Frontal cortex (tissue), 4 donors: Measurements from ENCODE around the gene ABCA1. TPM values are rescaled to one million over a fixed set of nuclear protein-coding genes. Genes with fewer than 3 reads are reported as not detected.

Source experiments
- DNase-seq, 2 donors: peaks; one replicate each; pipeline ENCODE4 v3.0.0; 2012; ENCODE audit warnings: low spot score in 2 of 2
- FAIRE-seq: peaks from 2 replicates; lab custom pipeline; 2012; peaks lifted over from hg19 to GRCh38; lab: Jason Lieb, UNC
- total RNA-seq: library from RNA; depleted of rRNA; stranded (reverse); fragments of >200 nt; gene quantifications from one replicate; pipeline ENCODE4 v1.2.3, GENCODE V29; 2014
- donor health status: control.
- donor health status: control.
- donor health status: control.

ABCA1 gene
- total RNA-seq, 1 donor from 2014 or later = 28.5 TPM

DNA sequence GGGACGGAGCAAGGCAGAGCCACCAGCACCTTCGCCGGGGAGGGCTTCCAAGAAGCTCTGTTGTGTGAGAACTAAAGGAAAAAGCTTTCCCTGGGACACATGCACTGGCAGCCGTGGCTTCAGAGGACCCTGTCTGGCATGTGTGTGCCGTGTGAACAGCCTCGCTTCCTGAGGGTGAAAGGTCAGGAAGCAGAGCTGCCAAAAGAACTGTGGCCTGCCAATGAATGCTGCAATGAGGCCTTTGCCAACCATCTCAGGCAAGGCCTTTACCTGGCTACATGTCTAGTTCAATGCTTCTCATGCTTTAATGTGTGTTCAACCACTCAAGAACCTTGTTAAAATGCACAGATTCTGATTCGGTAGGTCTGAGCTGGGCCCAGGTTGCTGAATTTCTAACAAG is 110.5 kb downstream of the ABCA1 start:
- FAIRE-seq (no peak), DNase-seq (no peak)

DNA sequence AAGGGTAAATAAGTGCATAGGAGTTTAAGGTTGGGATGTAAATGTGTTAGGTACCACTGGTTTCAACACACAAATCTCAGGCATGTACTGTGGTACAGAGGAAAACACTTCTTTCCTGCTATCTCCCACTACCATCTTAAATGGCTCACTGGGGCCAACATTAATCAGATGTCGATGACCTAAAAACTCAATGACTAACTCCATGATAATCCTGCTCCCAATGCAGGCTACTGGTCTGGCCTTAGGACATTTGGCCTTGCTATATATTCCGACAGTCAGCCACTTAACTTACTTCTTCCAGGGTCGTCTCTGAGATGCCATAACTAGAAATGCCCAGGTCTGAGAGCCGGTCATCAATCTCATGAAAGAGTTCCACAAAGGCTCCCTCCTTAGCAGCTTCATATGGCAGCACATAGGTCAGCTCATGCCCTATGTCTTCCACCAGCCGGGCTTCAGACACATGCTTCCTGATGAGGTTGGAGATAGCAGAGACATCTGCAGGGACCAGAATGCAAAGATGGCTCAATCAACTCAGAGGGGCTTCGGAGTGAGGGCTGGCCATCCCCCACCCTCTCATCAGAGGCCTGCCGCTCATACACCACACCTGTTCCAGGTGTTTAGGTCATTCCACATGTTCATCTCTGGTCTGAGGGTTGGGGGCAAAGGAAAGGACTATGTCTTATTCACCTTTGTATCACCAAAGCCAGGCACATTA is 111.9 kb downstream of the ABCA1 start:
- DNase-seq = no peak
- FAIRE-seq = no peak

DNA sequence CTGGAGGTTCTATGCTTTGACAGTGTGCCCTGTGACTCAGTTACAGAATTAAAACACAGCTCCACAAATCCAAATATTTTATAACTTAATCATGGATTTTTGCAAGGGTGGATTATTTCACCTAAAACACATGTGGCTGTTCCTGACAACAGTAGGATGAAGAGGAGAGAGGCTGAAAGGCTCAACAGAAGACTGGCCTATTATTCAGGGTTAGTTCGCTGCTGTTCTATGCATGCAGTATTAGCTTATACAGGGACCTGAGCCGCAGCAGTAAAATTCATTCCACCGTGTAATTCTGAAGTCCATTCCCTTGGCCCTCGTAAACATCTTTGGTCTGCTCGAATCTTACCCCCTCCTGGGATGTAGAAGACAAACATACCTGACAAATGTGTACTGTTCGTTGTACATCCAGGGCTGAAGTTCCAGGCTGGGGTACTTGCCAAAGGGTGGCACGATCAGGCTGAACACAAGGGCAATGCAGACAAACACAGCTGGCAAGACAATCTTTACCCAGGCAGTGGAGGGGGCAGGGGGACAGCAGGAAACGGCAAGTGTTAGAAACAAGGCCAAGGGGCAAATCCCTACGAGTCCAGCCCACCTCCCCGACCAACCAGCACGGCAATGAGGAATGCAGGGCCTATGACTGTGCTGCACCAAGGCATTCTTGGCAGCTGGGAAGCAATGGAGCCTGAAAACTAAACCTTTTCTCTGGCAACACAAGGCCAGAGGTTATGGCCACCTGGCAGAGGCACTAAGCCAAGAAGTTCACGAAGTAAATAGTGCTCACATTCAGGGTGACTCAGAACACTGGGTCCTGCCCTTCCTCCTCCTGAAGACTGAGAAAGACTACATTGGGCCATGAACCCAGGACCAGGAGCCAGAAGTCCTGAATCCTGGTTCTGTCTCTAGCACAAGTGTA is 117.3 kb downstream of the ABCA1 start:
- DNase-seq = no peak
- no peak for FAIRE-seq

DNA sequence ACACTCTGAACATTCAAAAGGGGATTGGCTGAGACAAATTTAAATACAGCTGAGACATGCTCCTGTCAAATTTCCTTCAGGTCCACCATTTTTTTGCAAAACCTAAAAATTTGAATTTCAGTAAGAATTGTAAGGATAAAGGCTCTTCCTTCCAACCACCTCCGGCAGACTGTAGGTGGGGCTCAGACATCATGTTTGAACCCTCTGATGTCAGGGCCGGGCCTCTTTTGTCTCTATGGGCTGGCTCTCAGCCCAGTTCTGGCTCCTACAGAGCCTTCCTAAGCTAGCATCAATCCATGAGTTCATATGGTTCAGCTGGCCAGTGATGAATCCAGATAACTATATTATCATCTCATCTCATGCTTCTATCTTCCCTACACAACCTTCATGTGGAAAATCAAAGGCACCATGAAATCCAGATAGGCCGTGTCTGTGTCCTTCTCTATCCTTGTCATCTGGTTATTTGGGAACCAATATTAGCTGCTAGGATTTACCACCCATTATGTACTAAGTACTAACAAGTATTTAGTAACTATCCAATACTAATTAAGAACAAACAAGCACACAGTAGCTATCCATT is 119.8 kb downstream of the ABCA1 start:
- DNase-seq (peak in 1 of 2 donors; percentile 13), FAIRE-seq (no peak)

DNA sequence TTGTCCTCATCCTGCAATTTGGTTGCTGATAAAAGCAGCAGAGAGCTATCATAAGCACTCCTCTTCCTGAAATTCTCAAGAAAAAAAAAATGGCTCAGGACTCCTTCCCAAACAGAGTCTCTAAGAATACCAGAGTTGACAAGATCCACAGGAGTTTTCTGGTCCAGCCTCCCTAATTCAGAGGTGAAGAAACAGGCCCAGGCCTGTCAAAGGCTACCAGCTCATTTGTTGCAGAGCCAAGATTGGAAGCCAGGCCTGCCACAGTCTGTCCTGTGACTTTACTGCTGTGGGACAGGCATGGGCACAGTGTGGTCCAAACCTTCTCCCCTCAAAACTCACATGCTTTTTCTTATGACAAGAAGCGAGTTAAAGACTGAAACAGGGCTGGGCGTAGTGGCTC is 122.5 kb downstream of the ABCA1 start:
- FAIRE-seq (no peak), DNase-seq (no peak)

DNA sequence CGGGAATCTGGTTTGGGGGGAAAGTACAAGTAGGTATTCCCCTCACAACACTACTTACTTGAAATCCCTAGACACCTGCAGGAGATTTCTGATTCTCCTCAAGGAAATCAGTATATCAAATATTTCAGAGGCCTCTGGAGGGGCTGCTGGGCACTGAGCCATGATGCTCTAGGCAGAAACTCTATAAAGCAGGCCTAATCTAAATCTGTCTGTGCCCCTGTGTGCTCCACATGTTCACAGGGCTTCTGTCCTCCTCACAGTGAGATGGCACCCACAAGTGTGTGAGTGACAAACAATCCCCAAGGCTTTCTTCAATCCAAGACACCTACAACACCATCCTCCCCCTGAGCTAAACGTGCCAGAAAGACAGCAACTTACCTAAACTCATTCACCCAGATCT is 125.0 kb downstream of the ABCA1 start:
- DNase-seq = no peak
- FAIRE-seq = no peak

DNA sequence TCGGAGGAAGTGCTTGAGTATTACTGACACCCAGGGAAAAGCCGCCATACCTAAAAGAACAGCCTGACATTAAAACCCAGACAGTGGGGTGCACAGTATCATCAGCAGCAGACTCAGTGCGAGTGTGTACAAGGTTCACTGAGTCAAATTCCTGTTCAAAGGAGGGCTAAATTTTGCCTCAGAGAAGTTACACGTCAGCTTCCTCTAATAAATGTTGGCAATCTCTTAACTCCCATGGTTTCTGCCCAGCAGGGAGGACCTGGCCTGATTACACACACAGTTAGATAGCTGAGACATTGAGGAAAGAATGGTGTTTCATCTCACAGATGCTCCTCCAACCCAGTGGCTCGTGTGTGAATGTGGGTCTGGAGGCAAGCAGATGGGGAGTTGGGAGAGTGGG is 125.8 kb downstream of the ABCA1 start:
- no peak for DNase-seq
- no peak for FAIRE-seq

DNA sequence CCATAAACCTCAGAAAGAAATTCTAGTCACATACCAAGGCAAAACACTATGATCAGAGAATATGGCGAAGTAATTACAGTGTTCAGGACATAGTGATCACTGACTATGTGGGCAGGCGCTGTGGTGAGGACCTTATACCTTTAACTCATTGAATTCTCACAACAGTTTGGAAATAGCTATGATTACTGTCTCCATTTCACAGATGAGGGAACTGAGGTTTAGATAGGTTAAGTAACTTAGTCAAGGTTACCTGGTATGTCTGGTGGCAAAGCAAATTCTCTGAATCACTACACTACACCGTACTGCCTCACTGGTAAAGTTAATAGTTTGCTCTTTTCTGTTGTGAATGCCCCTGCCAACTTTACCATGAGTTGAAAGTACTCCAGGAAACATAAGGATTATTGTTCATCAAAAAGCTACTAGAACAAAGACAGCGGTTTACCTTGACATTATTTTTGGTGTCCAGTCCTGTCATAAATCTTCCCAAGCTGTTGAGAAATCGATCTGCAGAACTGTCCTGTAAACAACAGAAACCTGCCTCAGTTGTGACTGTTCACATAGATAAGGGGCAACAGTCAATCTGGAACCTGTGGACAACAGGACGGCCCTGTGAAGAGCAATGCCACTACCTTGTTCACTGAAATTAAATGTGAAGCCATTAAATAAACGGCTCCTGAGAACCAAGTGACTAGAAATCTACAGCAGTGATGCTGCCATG is 127.7 kb downstream of the ABCA1 start:
- FAIRE-seq = no peak
- DNase-seq = no peak

DNA sequence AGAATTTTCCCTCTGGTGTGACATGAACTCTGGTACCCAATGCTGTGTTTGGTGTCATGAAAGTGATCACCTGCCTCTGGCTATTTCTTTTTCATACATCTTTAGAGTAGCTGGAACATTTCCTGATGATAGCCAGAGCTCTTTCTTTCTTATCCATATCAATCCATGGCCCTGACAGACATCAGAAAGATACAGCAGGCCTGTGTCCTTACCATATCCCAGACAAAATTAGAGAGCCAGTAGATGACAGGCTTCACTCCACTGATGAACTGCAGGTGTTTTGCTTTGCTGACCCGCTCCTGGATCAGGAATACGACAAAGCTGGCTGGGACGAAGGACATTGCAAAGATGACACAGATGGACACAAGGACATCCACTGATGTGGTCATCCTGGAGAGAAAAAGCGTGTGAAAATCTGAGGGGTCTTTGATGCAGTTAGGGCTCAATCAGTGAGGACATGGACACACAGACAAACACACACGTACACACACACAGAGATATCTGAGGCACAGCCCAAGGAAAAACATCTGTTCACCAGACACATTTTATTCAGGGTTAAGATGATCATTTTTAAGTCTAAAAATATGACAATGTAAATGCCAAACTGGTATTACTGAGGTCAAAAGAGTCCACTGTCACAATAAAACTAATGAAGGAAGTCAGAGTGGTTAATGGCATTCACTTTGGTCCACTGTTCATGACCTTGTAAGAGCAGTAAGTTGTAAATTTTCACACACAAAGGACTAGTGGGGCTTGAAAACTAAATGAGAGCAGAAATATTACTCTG is 129.6 kb downstream of the ABCA1 start:
- no peak for FAIRE-seq
- no peak for DNase-seq

DNA sequence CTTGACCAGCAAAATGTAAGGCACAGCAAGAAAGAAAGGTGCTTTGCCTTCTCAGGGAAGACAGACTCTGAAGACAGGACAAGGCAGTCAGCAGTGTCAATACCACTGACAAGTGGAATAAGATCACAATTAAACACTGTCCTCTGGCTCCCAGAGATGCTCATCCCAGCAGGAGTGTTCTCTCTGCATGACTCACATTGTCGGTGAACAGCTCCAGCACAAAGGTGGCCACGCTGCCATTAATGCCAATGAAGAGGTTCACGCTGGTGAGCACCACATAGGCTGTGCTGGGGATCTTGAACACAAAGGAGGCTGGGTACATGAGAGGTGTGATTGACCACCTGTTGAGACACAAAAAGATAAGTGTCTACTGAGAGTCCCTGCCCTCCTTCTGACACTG is 132.1 kb downstream of the ABCA1 start:
- no peak for FAIRE-seq

DNA sequence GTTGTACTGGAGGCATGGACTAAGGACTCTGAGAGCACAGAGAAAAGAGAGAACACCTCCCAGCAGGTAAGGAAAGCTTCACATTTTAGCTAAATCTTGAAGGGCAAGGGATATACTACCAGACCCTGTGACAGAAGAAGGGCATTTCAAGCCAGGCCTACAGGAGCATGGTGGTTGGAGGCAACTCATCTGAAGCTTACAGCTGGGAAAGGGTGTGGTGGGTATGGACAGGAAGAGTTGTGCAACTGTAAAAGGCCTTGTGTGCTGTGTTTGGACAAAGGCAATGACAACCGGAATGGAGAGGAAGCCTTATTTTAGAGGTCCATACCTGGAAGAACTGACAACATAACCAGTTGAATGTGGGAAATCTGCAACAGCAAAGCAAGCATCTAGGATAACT is 132.9 kb downstream of the ABCA1 start:
- DNase-seq (no peak), FAIRE-seq (no peak)

More for the DNA sequence above, 132.1 kb downstream of the ABCA1 start:
- DNase-seq = no peak

DNA sequence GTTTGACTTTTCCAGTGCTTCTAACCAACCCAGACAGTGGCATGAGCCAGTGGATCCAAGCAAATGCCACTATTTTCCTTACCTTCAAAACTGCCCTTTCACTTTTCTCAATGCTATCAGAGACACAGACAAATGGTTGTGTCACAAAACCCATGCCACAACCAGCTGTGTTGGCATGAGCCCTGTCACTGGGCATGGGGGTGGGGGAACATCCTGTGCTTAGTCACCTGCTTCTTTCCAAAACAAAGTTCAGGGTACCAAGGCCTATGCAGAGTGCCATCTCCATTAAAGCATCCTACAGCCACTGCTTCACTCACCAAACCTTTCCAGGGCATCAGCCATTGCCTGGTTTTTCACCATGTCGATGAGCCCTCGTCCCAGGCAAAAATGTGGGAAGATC is 133.9 kb downstream of the ABCA1 start:
- DNase-seq (no peak), FAIRE-seq (no peak)

DNA sequence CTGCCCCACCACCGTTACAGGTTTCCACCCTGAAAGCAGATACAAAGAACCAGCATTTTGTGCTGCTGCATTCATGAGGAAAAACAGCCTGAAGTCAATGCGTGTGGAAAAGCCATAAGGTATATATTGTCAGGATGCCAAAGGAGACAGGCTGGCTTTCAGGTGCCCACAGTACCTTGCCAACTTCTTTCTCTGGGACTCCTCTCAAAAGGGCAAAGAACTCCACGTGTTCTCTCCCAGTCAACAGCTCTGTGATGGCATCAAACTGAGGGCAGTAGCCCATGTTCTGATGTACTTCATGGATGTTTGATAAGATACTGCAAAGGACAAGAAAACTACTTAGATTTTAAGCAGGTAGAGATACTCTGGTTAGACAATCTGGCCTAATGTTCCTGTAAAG is 139.7 kb downstream of the ABCA1 start:
- FAIRE-seq = no peak
- no peak for DNase-seq

DNA sequence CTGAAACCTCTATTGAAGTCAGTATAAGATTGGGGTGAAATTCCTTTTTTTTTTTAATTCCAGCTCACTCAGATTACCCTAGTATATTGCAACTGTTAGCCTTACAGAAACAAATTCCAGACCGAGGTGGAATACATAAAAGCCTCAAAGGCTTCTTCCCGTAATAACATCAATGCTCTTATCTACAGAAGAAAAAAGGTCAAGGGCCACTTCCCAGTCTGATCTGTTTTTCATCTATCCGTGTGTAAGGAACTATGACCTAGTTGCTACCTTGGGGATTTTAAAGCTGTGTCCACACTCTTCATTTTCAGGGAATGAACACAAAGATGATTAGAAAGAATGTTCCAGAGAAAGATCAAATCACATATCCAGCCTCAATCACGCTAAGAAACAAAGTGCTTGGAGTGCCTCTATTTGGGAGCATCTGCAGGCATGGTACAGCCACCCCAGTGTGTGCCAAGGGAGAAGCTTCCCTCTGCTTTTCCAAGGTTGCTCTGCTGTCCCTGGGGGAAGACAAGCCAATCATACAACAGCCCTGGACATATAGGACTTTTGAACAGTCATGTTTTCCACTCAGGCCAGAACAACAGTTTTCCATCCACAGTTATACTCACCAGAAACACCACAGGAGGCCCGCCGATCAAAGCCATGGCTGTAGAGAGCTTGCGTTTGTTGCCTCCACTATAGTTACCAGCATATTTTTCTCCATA is 140.5 kb downstream of the ABCA1 start:
- FAIRE-seq (no peak), DNase-seq (no peak)

DNA sequence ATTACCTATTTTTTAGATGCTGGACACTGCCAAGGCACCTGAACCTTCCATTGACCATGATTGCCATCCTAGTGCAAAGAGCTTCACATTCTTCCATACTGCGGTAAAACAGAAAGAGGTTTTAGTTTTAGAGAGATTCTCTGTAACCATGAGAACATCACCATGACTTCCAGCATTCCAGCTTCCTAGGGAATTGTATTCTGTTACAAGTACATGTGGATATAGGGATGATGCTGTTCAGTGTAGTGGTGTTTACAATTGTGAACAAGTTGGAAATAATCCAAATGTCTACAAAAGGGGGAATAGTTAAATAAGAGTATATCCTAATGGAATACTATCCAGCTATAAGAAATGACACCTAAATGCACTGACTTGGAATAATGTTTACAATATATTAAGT is 141.7 kb downstream of the ABCA1 start:
- DNase-seq = no peak
- FAIRE-seq = no peak

DNA sequence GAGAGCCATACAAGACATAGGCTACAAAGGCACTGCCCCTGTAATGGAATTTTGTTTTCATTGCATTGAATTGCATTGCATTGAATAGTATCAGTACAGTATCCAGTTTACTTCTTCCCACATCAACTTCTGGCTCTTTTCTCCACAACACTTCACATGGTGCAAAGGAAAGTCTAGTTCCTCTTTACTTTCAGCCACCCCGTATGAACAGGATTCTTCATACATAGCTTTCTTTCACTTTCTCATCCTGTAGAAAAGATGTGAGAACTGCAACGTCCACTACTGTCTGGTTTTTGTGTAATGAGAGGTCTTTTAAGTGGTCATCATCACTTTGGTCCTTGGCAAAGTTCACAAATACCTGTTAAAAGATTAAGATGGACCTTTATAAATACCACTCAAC is 143.9 kb downstream of the ABCA1 start:
- DNase-seq (no peak), FAIRE-seq (no peak)

DNA sequence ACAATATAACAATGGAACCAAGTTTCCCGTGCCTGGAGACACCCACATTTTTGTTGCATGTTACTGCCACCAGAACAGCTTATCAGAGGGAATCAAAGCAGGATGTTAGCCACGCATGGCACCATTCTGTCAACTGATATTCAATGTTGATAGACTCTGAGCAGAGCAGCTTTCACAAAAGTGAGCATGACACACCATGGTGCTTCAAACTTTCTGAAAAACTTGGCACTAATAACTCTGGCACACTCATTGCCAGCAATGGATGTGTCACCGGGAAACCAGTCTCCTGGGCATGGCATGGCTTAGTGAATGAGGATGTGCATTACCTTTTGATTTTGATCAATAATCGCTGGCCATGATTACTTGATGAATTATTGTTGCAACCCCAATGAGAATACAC is 144.4 kb downstream of the ABCA1 start:
- FAIRE-seq = no peak

DNA sequence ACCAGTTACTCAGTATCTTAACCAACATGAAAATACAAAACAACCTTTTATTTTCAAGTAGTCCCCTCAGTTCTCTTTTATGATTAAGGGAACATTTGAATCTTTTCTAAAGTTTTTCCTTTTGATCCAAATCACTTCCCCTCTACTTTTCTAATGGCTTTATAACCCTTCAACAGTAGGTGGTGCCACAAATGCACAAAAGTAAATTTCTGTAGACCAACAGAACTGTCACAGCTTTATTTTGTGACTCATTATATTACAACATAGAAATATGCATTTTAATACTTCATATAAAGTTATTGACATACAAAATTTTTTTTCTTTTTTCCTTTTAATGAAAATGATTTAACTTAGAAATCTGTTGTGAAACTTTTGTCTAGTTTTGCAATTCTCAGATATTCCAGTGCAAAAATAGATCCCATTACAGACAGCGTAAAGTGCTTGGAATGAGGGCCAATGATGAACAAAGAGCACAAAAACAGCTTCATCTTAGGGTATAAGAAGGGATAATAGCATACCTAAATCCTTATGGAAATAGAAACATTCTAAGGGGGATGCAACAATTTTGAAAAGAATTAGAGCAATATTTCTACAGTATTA is 147.1 kb downstream of the ABCA1 start:
- DNase-seq (no peak), FAIRE-seq (peak; percentile 76)

More for the DNA sequence above, 144.4 kb downstream of the ABCA1 start:
- no peak for DNase-seq
